CD4-positive, alpha-beta T cell treated with Interleukin-21 for 1 hour (primary cell): ENCODE results near the gene KRT20.
"Not testable (repeated sequence)": the region's sequence is repeated elsewhere in the genome, so short reads cannot be mapped to it uniquely, and the experiment has no call there.

Experiments
- DNase-seq: peaks from one replicate; pipeline ENCODE4 v3.0.0-alpha.2; 2020

The KRT20 gene

DNA sequence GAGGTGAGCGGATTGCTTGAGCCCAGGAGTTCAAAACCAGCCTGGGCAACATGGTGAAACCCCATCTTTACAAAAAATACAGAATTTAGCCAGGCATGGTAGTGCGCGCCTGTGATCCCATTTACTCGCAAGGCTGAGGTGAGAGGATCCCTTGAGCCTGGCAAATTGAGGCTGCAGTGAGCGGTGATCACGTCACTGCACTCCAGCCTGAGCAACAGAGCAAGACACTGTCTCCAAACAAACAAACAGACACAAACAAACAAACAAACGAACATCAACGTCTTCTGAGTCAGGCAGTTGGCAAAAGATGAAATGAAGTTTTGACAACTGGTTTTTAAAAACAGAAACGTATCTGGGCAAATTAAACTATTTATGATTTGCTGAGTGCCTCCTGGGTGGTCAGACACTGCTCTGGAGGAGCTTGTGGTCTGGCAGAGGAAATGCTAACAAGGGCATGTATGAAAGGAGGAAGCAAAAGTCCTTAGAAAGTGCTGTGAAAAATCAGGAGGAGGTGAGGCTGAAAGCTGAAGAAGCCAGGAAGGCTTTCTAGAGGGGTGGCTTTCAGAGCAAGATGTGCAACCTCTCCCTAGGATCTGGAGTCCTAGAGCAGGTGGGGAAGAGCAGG lies 10.2 kb upstream of the KRT20 start:
- DNase-seq: no peak

DNA sequence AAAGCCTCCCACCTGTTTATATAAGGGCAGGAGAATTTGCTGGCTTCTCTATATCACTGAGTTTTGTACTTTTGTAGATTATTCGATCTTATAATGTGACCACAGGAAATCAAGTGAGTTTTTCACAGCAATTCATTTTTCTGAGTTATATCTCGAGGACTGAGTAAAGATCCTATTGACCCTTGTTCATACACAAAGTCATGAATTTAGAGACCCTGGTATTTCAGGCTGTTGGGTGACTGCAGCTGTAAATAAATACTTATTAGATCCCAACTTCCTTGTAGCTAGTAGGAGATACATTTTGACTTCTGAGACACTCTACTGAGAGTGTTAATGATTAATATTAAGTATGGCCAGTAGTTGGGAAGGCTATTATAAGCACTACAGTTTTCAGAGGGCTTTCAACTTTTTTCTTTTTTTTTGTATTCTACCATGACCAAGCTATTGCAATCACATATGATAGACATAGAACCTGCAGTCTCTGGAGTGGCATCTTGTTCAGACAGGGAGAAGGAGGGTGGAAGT lies 3.2 kb upstream of the KRT20 start:
- no peak for DNase-seq

DNA sequence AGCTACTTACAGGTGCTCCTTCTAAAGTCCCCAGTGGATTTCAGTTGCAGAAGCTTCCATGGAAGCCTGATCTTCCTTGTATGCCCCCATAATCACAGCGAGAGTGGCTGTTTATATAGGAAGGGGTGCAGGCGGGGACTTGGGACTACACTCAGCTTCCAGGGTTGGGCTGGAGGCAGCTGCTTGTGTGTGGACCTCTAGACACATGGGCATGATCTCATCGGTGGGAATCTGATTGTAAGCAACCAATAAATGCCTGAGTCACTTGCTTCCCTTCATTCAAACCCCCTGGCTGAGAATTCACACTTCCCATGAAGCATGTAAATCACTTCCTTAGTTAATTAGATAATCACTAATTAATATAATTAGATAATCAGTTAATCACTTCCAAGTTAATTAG lies 1.0 kb upstream of the KRT20 start:
- DNase-seq: no peak

DNA sequence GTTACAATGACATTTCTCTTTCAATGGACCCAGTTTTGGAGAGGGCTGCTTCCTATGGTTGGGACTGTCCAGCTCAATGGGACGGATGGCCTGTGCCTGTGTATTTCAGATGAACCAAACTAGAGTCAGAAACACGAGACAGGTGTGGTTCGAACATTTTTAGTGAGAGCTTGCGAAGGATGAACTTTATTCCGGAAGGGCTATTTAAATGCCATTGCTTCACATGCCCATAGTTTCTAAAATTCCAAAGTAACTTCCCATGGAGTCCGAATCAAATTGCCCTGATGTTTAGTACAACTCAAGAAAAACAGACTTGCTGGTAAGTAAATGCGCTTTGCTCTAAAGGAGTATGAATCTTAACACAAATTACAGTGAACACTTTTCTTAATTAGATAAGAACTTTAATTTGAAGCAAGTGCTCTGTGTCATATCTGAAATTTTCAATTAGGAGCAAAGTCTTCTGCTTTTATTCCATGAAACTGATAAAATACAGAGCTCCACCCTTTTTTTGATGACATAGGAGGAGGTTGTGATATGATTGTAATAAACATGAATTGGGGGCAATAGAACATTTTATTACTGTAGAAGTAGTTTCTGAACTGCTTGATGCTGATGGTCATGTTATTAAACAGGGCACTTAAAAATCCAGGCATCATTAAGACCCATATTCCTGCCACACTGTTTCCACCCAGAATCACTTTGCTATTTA lies 1.3 kb downstream of the KRT20 start:
- DNase-seq: no peak

DNA sequence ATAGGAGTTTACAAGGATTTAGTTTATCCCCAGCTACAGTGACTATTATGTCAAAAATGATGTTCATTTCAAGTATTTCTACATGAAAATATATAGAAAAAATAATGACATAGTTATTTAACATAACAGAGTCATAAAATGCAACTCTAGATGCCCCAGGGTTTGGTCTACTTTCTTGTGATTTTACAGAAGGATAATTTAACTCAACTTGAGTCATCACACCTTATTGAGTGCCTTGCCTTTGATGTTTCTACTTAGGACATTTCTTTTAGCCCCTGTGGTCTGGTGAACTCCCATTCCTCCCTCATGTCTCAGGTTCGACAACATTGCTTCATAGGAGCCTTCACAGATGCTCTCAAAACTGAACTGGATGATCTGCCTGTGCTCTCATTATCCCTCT lies 2.0 kb downstream of the KRT20 start:
- DNase-seq: no peak

DNA sequence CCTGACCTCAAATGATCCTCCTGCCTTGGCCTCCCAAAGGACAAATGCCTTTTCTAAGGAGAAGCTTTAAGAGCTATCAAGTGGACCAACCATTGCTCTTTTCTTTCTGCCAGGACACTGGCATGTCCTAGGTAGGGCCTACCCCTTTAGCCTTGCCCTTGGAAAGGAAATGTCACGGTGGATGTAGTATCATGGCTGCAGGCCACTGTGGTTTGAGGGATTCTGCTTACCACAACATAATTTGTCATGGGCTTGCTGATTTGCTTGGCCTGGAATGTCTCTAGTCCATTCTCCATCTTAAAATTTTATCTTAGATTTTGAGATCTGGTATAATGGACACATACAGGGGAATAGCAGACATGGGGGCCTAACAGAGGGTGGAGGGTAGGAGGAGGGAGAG lies 6.0 kb downstream of the KRT20 start:
- DNase-seq: no peak

DNA sequence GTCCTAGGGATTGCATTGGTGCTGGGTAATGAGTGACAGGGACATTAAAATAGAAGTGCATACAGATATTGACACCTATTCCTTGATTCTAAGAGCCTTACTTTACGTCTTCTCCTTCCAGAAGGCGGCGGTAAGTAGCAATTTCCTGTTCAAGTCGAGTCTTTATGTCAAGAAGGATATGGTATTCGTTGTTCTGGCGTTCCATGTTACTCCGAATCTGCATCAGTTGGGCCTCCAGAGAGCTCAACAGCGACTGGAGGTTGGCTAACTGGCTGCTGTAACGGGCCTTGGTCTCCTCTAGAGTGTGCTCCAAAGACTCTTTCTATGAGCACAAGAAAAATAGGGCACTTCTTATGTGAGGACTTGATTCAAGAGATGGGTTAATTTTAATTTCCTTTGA lies 7.0 kb downstream of the KRT20 start:
- no peak for DNase-seq

DNA sequence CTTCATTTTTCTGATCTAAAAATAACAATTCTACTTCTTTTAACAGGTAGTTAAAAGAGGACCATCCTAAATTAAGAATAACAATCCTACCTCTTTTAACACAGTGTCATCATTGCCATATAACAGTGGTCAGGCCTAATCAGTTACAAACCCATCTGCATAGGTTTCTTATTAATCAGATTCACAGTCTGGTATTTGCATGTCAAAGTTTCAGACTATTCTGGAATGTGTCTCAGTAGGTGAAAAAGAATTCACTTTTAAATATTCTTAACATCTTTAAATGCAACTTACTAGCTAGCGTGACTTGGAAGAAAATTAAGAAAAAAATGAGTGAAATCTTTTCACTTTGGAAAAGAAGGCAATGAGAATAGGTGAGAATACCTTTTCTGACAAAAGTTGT lies 11.2 kb downstream of the KRT20 start:
- no peak for DNase-seq

DNA sequence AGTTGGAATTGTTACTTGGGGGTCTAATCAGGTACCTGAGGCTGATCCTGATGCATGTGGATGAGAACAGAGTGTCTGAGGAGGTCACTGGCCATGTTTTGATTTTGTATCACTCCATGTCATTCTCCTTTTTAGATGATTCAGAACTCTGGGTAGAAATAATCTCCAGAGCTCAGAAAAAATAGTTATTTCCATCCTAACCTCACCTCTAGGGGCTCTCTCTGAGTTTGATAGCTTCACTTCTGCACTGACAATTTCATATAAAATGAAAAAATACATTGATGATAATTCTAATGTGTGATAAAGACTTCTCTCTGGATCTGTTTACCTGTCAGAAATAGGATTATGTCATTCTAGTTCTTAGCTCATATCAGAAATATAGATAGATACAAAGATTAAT lies 11.8 kb downstream of the KRT20 start:
- DNase-seq: no peak

DNA sequence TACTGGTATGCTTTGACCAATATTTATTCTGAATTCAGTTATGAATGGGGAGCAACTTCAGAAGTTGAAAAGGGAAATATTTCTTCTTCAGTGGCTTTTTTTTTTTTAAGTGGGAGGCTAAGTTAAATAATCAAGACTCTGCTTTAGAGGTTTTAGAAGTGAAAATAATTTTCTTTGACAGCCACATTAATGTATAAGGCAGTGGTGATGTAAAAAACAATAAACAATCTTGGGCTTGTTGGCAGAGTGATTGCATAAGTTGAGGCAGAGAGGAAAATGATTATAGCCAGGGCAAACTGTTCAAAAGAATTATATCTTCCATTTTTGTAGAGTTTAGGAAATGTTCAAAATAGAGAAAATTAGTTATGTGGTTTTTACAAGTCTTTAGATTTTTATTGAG lies 12.6 kb downstream of the KRT20 start:
- no peak for DNase-seq

DNA sequence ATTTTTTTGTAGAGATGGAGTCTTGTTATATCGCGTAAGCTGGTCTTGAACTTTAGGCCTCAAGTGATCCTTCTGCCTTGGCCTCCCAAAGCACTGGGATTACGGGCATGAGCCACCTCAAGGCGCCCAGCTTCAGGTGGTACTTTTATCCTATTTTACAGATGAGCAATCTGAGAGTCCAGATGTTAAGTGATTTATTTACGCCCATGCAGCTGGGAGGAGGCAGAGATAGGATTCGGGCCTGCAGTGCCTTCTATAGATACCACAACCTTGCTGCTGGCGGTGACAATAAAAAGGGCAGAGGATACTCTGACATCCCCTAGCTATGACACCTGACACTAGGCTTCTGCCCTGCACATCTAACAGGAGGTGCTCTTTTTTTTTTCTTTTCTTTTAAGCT lies 13.7 kb downstream of the KRT20 start:
- no peak for DNase-seq

DNA sequence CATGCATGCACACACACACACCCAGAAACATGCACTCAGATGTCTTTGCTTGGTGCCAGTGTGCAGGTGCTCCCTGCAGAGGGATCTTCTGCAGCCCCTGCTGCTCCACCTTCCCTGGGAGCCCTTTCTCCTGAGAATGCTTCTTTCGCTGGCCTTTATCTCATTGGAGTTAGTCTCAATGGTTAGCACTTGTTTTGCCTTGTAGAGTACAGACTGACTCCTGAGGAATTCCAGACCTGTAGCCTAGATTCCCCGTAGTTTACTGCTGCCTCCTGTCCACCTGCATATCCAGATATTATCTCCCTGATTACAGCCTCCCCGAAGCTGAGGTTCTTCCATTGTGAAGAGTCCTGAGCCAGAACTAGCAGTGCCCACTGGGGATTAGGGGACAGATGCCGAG lies 14.9 kb downstream of the KRT20 start:
- DNase-seq: no peak

DNA sequence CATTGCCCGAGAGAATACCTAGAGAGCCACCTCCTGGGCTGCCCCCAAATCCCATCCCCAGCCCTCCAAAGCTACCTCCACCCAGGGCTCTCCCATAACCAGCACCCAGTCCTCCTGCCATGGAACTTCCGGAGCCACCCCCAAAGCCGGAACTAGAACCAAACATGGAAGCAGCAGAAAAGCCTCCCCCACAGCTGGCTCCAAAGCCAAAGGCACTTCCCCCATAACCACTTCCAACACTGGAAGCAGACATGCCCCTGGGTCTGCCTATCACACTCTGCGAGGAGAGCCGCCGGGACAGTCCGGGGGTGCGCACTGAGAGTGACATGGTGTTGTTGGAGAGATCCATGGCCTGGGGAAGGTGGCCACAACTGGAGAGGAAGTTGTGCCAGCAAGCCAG lies 18.2 kb downstream of the KRT20 start, which contains the start of gene KRT12:
TSS of gene KRT12 (minus strand) at position 386 of the 400 bp plus-strand sequence. CDS start at position 349, 37 bp downstream.
- no peak for DNase-seq

DNA sequence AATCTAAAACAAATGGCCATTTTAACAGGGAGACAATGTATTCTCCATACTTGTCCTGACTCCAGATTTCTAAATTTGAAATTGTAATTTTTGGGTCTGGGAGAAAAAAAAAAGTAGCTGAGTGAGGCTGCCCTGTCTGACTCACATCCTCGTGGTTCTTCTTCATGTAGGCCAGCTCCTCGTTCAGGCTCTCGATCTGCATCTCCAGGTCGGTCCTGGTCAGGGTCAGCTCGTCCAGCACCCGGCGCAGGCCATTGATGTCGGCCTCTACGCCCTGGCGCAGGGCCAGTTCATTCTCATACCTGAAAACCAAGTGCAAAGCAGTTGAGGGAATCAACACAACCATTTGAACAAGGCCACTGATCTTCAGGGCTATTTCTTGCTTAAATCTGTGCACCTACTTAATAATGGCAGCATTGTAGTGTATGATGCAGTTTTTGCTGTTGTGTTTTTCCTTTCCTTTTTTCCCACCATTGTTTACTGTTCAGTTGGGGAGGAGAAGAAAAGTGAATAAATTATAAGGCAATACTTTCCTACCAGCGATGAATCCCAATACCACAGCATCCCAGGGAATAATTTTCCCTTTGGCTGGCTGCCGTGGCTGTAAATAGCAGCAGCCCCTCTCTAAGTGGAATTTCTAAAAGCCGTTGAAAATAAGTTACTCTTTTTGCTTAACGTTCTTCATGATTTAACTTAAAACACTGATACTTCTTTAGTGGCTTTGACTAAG lies 20.2 kb downstream of the KRT20 start:
- no peak for DNase-seq

DNA sequence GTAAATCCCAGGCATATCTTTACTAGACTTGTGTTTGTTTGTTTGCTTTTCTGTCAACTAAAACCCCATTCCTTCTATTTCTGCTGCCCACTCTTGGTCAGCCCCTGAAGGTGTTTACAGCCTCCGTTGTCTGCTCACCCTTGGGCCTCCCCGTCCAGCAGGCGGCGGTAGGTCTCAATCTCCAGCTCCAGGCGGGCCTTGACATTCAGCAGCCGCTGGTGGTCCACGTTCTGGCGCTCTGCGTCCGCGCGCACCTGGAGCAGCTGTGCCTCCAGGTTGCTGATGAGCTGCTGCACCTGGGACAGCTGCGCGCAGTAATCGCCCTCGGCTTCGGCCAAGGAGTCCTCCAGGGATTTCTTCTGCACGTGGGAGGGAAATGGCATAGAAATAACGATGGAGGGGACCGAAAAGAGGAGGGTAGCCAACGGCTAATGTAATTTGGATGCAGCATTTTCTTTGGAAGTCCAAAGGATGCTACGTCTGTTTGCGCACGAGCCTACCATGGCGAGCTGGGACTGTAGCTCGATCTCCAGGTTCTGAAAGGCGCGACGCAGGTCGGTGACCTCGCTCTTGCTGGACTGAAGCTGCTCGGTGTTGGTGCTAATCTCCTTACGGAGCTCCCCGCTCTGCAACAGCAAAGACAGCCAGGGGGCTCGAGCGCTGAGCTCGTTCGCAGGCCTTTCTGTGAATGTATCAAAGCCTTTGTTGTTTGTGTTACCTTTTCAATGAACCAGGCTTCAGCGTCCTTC lies 21.9 kb downstream of the KRT20 start:
- DNase-seq: no peak

DNA sequence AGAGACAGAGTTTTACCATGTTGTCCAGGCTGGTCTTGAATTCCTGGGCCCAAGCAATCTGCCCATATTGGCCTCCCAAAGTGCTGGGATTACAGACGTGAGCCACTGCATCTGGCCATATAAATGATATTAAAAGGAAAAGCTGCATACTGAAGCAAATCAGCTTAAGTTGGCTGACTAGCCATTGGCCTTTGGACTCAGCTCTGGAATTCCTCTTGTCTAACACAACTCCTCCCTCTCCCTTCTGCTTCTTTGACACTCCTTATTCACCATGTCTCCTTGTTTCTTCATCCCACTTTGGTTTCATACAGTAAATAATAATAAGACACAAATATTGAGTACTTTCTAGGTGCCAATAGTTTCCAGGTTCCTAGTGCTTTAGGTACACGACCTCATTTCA lies 25.5 kb downstream of the KRT20 start:
- DNase-seq: no peak

DNA sequence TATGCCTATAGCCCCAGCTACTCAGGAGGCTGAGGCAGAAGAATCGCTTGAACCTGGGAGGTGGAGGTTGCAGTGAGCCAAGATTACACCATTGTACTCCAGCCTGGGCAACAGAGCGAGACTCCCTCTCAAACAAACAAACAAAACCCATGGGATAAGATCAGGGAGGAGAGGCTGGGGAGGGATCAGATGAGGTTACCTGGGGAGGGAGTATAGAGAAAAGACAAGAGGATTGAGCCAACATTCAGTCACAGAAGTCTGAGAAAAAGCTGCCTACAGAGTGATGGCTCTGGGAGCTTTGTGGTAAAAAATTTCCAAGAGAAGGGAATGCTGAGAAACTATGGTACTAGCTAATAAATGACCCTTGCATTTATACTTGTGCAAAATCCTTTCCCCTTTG lies 26.4 kb downstream of the KRT20 start:
- not testable (repeated sequence) for DNase-seq

DNA sequence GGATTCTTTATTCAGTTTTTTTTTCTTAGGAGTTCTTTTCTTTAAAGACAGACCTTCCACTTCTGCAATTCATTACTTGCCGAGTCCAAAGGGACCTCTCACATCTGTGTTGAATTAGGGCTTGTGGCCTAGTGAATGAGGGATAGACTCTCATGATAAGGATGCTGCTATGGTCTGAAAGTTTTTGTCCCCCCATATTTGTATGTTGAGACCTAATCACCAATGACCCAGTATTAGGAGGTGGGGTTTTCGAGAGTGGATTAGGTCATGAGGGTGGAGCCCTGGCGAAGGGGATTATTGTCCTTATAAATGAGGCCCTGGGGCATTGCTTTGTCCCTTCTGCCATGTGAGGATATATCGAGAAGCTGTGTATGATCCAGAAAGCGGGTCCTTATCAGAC lies 27.5 kb downstream of the KRT20 start:
- no peak for DNase-seq

DNA sequence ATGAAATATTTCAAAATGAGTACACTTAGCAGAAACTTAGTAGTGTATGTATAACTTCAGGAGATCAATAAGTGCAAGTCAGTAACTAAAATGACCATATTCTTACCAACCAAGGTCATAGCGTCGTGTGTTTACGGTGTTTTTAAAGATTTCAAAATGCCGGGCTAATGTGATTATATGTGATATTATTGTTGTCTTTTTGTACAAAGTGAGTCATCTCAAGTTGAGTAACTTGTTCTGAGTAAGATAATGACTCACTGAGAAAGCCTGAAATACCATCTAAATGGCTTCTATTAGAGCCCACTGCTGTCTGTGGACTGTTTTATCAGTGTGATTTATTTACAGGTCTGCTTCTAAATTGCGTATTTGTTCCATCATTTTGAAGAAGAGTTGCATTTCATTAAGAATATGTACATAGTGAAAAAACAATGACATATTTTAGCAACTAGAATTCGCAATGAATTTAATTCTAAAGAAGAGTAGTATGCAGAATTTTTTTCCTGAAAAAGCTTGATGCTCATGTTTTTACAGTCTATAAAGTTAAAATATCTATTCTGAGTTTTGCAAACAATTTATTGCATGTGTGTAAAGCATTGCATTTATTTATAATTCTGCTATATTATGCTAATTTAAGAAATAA lies 30.7 kb downstream of the KRT20 start:
- DNase-seq: no peak

DNA sequence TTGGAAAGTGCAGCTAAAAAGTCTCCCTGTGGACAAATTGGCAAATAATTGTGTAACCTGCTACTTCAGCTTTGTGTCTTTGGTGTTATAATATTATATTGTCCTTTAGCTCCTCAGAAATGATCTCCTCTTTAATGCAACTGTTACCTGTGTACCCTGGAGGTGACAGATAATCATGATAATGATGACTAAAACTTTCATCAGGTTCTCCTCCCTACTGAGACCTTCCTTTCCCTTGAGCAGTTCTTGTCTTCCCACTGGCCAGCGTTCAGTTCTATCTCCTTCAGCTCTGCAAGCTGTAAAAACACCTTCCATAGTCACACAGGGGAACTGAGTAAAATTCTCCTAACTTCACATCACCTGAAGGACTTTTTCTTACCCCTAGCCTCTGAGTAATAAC lies 32.7 kb downstream of the KRT20 start:
- DNase-seq: no peak

DNA sequence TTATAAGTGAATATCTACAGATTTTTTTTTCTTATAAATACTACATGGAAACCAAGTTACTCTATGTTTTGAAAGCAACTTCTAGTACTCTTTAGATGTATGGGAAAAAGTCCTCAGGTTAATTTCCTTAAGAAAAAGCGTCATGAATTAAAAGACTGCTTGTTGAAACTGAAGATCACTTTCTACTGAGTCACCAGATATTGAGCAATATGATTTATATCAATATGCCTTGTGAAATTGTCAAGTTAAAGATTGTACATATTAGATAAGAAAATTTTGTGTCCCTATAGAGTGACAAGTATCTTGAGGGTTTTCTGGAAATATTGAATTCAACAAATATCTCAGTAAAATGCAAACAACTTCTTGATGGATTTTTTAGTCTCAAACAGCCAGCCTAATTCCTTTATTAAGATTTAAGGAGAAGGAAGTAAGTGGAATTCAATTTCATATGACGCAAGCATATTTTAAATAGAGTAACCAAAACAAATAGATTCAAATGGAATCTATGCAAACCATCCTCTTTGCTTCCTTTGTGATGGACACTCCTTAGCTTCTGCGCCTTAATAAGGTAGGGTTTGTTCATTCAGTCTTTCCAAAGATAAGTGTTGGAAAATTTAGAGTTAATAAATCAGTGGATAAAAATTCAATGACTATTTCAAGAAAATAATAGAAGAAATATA lies 34.6 kb downstream of the KRT20 start:
- no peak for DNase-seq

DNA sequence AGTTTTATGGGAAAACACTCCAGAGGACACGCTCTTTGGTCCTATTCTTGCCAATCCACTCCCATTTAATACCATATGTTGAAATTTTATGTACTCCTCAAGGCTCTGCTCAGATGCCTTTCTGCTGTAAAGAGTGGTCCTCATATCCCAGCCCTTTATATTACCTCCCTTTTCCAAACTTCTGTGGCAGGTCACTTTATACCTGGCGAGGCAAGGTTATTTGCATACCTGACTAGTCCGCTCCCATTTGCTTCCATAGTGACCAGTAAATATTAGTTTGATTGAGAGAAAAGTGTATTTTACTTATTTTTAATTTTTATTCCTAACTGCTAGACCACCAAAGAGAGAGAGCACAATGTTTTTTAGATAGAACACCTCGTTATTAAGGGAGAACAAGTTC lies 35.3 kb downstream of the KRT20 start:
- no peak for DNase-seq
